HCT116 (cell line): ENCODE data around the gene RXRA. TPM values are rescaled to one million over a fixed set of nuclear protein-coding genes. Genes with fewer than 3 reads are reported as not detected.

Experiments
- ATAC-seq: fragments of 200-7000 bp; cut with Tn5 transposase; 2 replicates; pipeline ENCODE4 v1.9.1; 2020; ENCODE audit warnings: mild to moderate bottlenecking, moderate library complexity
- BruUV-seq: library from RNA; stranded (reverse); fragments of 400-500 nt; replicated peaks from 2 replicates; lab custom pipeline; 2021; lab: Mats Ljungman, UMichigan
- CTCF ChIA-PET: fragments of 300-600 bp; sonication (Branson Sonifier 250); formaldehyde crosslinking; loops from one replicate; lab custom pipeline; 2021; ENCODE audit warnings: antibody characterized with exemption; lab: Charles Lee
- POLR2A ChIA-PET: fragments of 300-600, 350-600 bp; sonication (Branson Sonifier 250); formaldehyde crosslinking; loops from one replicate; lab custom pipeline; 2021; ENCODE audit warnings: antibody characterized with exemption; lab: Charles Lee
- RAD21 ChIA-PET, 2 experiments: fragments of 300-600 bp; sonication (Branson Sonifier 250); formaldehyde crosslinking; loops; one replicate each; lab custom pipeline; 2023; ENCODE audit warnings: low total read pairs in 2 of 2; ENCODE audit not compliant: uncharacterized antibody in 2 of 2, unreplicated experiment in 2 of 2, low non-redundant PET in 1 of 2; lab: Charles Lee
- DNase-seq: peaks from one replicate; pipeline ENCODE4 v3.0.0-alpha.2; 2010; ENCODE audit warnings: low read depth, low spot score
- H2AFZ ChIP-seq: fragments of 200-600 bp; shearing (Covaris generic), sonication (generic); 2 replicates; pipeline ENCODE4 v1.6.1; 2017; ENCODE audit warnings: low read depth, mixed run types, mixed read lengths, antibody characterized with exemption, low read length; ENCODE audit not compliant: poor library complexity, severe bottlenecking
- H3K27ac ChIP-seq: 2 replicates; pipeline ENCODE4 v1.5.1; 2012; ENCODE audit warnings: low read depth, low read length
- H3K27me3 ChIP-seq: fragments of 200-600 bp; sonication (generic); 2 replicates; pipeline ENCODE4 v1.6.1; 2016; ENCODE audit warnings: mixed run types, low read length, mixed read lengths; ENCODE audit not compliant: insufficient read depth
- H3K36me3 ChIP-seq, 2 experiments: fragments of 200-500 bp in 1 of 2; fragments of 200-600 bp in 1 of 2; sonication (Bioruptor generic) in 1 of 2; sonication (generic) in 1 of 2; 2 replicates each; pipeline versions ENCODE4 v1.5.1 to v1.6.1; 2014 to 2016; ENCODE audit warnings: low read length in 2 of 2, inconsistent platforms in 1 of 2, mixed read lengths in 1 of 2, mixed run types in 1 of 2; ENCODE audit not compliant: insufficient read depth in 2 of 2, control insufficient read depth in 1 of 2
- H3K4me1 ChIP-seq, 2 experiments: fragments of 200-600 bp in 1 of 2; sonication (generic) in 1 of 2; 2 replicates each; pipeline versions ENCODE4 v1.5.1 to v1.6.1; 2012 to 2017; ENCODE audit warnings: low read length in 2 of 2, inconsistent platforms in 1 of 2, mild to moderate bottlenecking in 1 of 2, mixed read lengths in 1 of 2, mixed run types in 1 of 2, moderate library complexity in 1 of 2; ENCODE audit not compliant: insufficient read depth in 2 of 2, control insufficient read depth in 1 of 2
- H3K4me2 ChIP-seq: fragments of 200-600 bp; sonication (generic); 2 replicates; pipeline ENCODE4 v1.6.1; 2017; ENCODE audit warnings: mixed run types, low read length, mixed read lengths
- H3K4me3 ChIP-seq, 2 experiments: fragments of 200-600 bp in 1 of 2; sonication (generic) in 1 of 2; replicated peaks in 1 of 2; 2 replicates each; pipeline ENCODE4 v1.5.1; 2011 to 2016; ENCODE audit warnings: low read length in 2 of 2, control low read depth in 1 of 2, low read depth in 1 of 2, mild to moderate bottlenecking in 1 of 2, mixed read lengths in 1 of 2, mixed run types in 1 of 2
- H3K79me2 ChIP-seq: fragments of 200-600 bp; sonication (generic); 2 replicates; pipeline ENCODE4 v1.6.1; 2017; ENCODE audit warnings: mild to moderate bottlenecking, mixed run types, low read length, moderate library complexity, mixed read lengths; ENCODE audit not compliant: insufficient read depth
- H3K9ac ChIP-seq: fragments of 200-600 bp; sonication (generic); 2 replicates; pipeline ENCODE4 v1.6.1; 2016; ENCODE audit warnings: low read length, mixed read lengths
- H3K9me2 ChIP-seq: fragments of 200-600 bp; sonication (generic), shearing (Covaris generic); 2 replicates; pipeline ENCODE4 v1.6.1; 2017; ENCODE audit warnings: mixed run types, mild to moderate bottlenecking, moderate library complexity; ENCODE audit not compliant: insufficient read depth
- H3K9me3 ChIP-seq, 2 experiments: fragments of 200-500 bp in 1 of 2; fragments of 200-600 bp in 1 of 2; sonication (Bioruptor generic) in 1 of 2; sonication (generic) in 1 of 2; 2 replicates each; pipeline ENCODE4 v1.6.1; 2014 to 2017; ENCODE audit warnings: low read length in 2 of 2, mixed read lengths in 2 of 2, inconsistent platforms in 1 of 2, low read depth in 1 of 2, mild to moderate bottlenecking in 1 of 2, mixed run types in 1 of 2, moderate library complexity in 1 of 2; ENCODE audit not compliant: control insufficient read depth in 1 of 2, insufficient read depth in 1 of 2
- H4K20me1 ChIP-seq: fragments of 200-600 bp; sonication (generic), shearing (Covaris generic); 2 replicates; pipeline ENCODE4 v1.6.1; 2017; ENCODE audit warnings: mixed run types, mild to moderate bottlenecking, moderate library complexity; ENCODE audit not compliant: insufficient read depth
- CEBPB ChIP-seq: IDR thresholded peaks from 2 replicates; pipeline ENCODE4 v1.6.1; 2012; ENCODE audit warnings: low read depth
- EGR1 ChIP-seq: IDR thresholded peaks from 2 replicates; pipeline ENCODE4 v1.6.1; 2012; ENCODE audit warnings: low read depth
- FOSL1 ChIP-seq: IDR thresholded peaks from 2 replicates; pipeline ENCODE4 v1.6.1; 2012; ENCODE audit warnings: low read depth
- JUND ChIP-seq: IDR thresholded peaks from 2 replicates; pipeline ENCODE4 v1.6.1; 2012
- POLR2AphosphoS5 ChIP-seq: IDR thresholded peaks from 2 replicates; pipeline ENCODE4 v1.6.1; 2011; ENCODE audit warnings: mild to moderate bottlenecking, low read depth, low read length, moderate library complexity
- RAD21 ChIP-seq: IDR thresholded peaks from 2 replicates; pipeline ENCODE4 v1.6.1; 2012; ENCODE audit warnings: low read depth, mild to moderate bottlenecking
- SRF ChIP-seq: IDR thresholded peaks from 2 replicates; pipeline ENCODE4 v1.6.1; 2012; ENCODE audit warnings: low read depth
- YY1 ChIP-seq: IDR thresholded peaks from 2 replicates; pipeline ENCODE4 v1.6.1; 2011; ENCODE audit warnings: low read length, low read depth, moderate library complexity, mild to moderate bottlenecking; ENCODE audit not compliant: insufficient replicate concordance; ENCODE audit errors: extremely low read depth
- ZNF274 ChIP-seq: fragments of 200-500 bp; sonication (Bioruptor generic); IDR thresholded peaks from 2 replicates; pipeline ENCODE4 v1.6.1; 2014; ENCODE audit warnings: mild to moderate bottlenecking, low read depth, low read length, inconsistent platforms
- intact Hi-C: fragments of 100-400 bp; cut with micrococcal nuclease; formaldehyde crosslinking; loops from 2 replicates; pipeline ENCODE4 v1.10.0; 2022
- total RNA-seq: library from RNA; stranded (reverse); gene quantifications from one replicate; pipeline ENCODE4 v1.2.1, GENCODE V29; 2021; ENCODE audit not compliant: unreplicated experiment
- TF ChIP-seq, protein P1 (sequence below), 3 experiments: fragments of 200-600 bp in 1 of 3; sonication (generic) in 1 of 3; IDR thresholded peaks in 2 of 3; conservative IDR thresholded peaks in 1 of 3; 2 replicates each; pipeline ENCODE4 v1.5.1; 2012 to 2017; ENCODE audit warnings: low read depth in 2 of 3, low read length in 2 of 3, antibody characterized with exemption in 1 of 3, borderline replicate concordance in 1 of 3, control low read depth in 1 of 3, mild to moderate bottlenecking in 1 of 3, mixed read lengths in 1 of 3, mixed run types in 1 of 3, moderate library complexity in 1 of 3; ENCODE audit not compliant: insufficient read depth in 1 of 3
- TF ChIP-seq, protein P2 (sequence below): IDR thresholded peaks from 2 replicates; pipeline ENCODE4 v1.6.1; 2012; ENCODE audit warnings: low read depth
- TF ChIP-seq, protein P3 (sequence below): IDR thresholded peaks from 2 replicates; pipeline ENCODE4 v1.6.1; 2011; ENCODE audit warnings: mild to moderate bottlenecking, low read length, moderate library complexity; ENCODE audit not compliant: insufficient replicate concordance; ENCODE audit errors: extremely low read depth

Gene RXRA
- total RNA-seq, 1 experiment from 2014 or later, result 43.9 TPM

DNA sequence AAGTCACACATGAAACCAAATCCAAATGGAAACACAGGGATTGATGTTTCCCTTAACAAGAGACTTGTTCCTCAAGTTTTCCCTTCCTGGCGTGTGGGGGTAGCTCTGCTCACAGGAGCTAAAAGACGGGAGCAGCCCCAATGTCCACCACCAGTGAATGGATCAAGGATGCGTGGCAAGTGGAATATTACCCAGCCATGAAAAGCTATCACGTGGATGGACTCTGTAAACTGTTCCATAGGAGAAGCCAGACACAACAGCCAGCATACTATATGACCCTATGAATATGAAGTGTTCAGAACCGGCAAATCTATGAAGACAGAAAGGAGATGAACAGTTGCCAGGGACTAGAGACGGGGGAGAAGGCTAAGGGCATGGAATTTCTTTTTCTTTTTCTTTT, 28.3 kb upstream of the RXRA start:
- Histone ChIP-seq H3K9me3 (no peaks in the 10 kb centered on the region), H3K9ac (no peak overlapping the region), H3K79me2 (no peaks in the 10 kb centered on the region), H3K4me1 (no peaks in the 10 kb centered on the region), H3K27me3 (no peaks in the 10 kb centered on the region), H3K4me2 (no peak overlapping the region), H4K20me1 (no peaks in the 10 kb centered on the region), H3K4me3 (no peak overlapping the region), H3K27ac (no peak overlapping the region), H3K9me2 (no peaks in the 10 kb centered on the region), H3K36me3 (no peaks in the 10 kb centered on the region), H2AFZ (no peak overlapping the region)
- no TSS peak for BruUV-seq
- ATAC-seq (no peak), DNase-seq (no peak)
- ChIA-PET CTCF (no interaction called here), RAD21 (no interaction called here), POLR2A (no interaction called here)
- intact Hi-C loops, result no loop called here
- TF ChIP-seq, protein P1, sequence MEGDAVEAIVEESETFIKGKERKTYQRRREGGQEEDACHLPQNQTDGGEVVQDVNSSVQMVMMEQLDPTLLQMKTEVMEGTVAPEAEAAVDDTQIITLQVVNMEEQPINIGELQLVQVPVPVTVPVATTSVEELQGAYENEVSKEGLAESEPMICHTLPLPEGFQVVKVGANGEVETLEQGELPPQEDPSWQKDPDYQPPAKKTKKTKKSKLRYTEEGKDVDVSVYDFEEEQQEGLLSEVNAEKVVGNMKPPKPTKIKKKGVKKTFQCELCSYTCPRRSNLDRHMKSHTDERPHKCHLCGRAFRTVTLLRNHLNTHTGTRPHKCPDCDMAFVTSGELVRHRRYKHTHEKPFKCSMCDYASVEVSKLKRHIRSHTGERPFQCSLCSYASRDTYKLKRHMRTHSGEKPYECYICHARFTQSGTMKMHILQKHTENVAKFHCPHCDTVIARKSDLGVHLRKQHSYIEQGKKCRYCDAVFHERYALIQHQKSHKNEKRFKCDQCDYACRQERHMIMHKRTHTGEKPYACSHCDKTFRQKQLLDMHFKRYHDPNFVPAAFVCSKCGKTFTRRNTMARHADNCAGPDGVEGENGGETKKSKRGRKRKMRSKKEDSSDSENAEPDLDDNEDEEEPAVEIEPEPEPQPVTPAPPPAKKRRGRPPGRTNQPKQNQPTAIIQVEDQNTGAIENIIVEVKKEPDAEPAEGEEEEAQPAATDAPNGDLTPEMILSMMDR (IDR thresholded peaks at IDR 0.05 in 2 of 3, conservative IDR thresholded peaks at IDR 0.05 in 1 of 3; ENCODE audit: borderline replicate concordance in 1 of 3, insufficient read depth in 1 of 3, low read depth in 2 of 3, low read length in 2 of 3), result no peak
- TF ChIP-seq JUND, result no peak
- no peak for TF ChIP-seq CEBPB
- no peak for TF ChIP-seq ZNF274
- no peak for TF ChIP-seq YY1
- TF ChIP-seq, protein P2, sequence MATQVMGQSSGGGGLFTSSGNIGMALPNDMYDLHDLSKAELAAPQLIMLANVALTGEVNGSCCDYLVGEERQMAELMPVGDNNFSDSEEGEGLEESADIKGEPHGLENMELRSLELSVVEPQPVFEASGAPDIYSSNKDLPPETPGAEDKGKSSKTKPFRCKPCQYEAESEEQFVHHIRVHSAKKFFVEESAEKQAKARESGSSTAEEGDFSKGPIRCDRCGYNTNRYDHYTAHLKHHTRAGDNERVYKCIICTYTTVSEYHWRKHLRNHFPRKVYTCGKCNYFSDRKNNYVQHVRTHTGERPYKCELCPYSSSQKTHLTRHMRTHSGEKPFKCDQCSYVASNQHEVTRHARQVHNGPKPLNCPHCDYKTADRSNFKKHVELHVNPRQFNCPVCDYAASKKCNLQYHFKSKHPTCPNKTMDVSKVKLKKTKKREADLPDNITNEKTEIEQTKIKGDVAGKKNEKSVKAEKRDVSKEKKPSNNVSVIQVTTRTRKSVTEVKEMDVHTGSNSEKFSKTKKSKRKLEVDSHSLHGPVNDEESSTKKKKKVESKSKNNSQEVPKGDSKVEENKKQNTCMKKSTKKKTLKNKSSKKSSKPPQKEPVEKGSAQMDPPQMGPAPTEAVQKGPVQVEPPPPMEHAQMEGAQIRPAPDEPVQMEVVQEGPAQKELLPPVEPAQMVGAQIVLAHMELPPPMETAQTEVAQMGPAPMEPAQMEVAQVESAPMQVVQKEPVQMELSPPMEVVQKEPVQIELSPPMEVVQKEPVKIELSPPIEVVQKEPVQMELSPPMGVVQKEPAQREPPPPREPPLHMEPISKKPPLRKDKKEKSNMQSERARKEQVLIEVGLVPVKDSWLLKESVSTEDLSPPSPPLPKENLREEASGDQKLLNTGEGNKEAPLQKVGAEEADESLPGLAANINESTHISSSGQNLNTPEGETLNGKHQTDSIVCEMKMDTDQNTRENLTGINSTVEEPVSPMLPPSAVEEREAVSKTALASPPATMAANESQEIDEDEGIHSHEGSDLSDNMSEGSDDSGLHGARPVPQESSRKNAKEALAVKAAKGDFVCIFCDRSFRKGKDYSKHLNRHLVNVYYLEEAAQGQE, result no peak
- TF ChIP-seq FOSL1, result no peak
- TF ChIP-seq POLR2AphosphoS5, result no peak
- no peak for TF ChIP-seq SRF
- TF ChIP-seq, protein P3, sequence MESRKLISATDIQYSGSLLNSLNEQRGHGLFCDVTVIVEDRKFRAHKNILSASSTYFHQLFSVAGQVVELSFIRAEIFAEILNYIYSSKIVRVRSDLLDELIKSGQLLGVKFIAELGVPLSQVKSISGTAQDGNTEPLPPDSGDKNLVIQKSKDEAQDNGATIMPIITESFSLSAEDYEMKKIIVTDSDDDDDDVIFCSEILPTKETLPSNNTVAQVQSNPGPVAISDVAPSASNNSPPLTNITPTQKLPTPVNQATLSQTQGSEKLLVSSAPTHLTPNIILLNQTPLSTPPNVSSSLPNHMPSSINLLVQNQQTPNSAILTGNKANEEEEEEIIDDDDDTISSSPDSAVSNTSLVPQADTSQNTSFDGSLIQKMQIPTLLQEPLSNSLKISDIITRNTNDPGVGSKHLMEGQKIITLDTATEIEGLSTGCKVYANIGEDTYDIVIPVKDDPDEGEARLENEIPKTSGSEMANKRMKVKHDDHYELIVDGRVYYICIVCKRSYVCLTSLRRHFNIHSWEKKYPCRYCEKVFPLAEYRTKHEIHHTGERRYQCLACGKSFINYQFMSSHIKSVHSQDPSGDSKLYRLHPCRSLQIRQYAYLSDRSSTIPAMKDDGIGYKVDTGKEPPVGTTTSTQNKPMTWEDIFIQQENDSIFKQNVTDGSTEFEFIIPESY, result no peak
- TF ChIP-seq EGR1, result no peak
- TF ChIP-seq RAD21, result no peak
